Lung (tissue), 12 donors: Measurements from ENCODE around the gene C20orf96. TPM values are rescaled to one million over a fixed set of nuclear protein-coding genes. Genes with fewer than 3 reads are reported as not detected.

Experiments used
- ATAC-seq: fragments of 200-7000 bp; cut with Tn5 transposase; one replicate; pipeline ENCODE4 v1.9.1; 2020; ENCODE audit warnings: moderate number of reproducible peaks; ENCODE audit not compliant: insufficient read depth, low FRiP score
- DNase-seq, 3 donors: peaks; one replicate each; pipeline ENCODE4 v3.0.0-alpha.2; 2013 to 2017
- H3K27ac ChIP-seq, 2 donors: one replicate each; pipeline ENCODE4 v1.5.1; 2013; ENCODE audit warnings: mild to moderate bottlenecking in 2 of 2, moderate library complexity in 2 of 2, control low read depth in 1 of 2, inconsistent platforms in 1 of 2, low read depth in 1 of 2, low read length in 1 of 2
- H3K27me3 ChIP-seq, 3 donors: one replicate each; pipeline ENCODE4 v1.5.1; 2013; ENCODE audit warnings: low read length in 2 of 3; ENCODE audit not compliant: control insufficient read depth in 3 of 3, insufficient read depth in 3 of 3
- H3K36me3 ChIP-seq, 4 donors: one replicate each; pipeline ENCODE4 v1.5.1; 2013; ENCODE audit warnings: low read length in 4 of 4, mild to moderate bottlenecking in 1 of 4, moderate library complexity in 1 of 4; ENCODE audit not compliant: control insufficient read depth in 4 of 4, insufficient read depth in 4 of 4
- H3K4me1 ChIP-seq, 5 donors: one replicate each; pipeline ENCODE4 v1.5.1; 2013; ENCODE audit warnings: low read length in 5 of 5, mild to moderate bottlenecking in 2 of 5, moderate library complexity in 1 of 5; ENCODE audit not compliant: control insufficient read depth in 5 of 5, insufficient read depth in 5 of 5
- H3K4me3 ChIP-seq: one replicate; pipeline ENCODE4 v1.5.1; 2013; ENCODE audit warnings: mild to moderate bottlenecking, control low read depth, moderate library complexity
- H3K9ac ChIP-seq, 2 donors: one replicate each; pipeline ENCODE4 v1.5.1; 2013; ENCODE audit warnings: low read length in 2 of 2, control low read depth in 1 of 2; ENCODE audit not compliant: insufficient read depth in 1 of 2
- H3K9me3 ChIP-seq, 4 donors: one replicate each; pipeline ENCODE4 v1.5.1; 2013; ENCODE audit warnings: low read length in 3 of 4, mild to moderate bottlenecking in 1 of 4, moderate library complexity in 1 of 4; ENCODE audit not compliant: control insufficient read depth in 4 of 4, insufficient read depth in 3 of 4
- CTCF ChIP-seq: IDR thresholded peaks from 2 replicates; pipeline ENCODE4 v1.5.1; 2012; ENCODE audit warnings: mild to moderate bottlenecking; ENCODE audit errors: control extremely low read depth, extremely low read depth
- WGBS, 2 donors: extraction: QIAGEN DNeasy Blood & Tissue Kit; methylation state at CpG; one replicate each; pipeline ENCODE4 v1.1.7; 2013; 5-methylcytosine and 5-hydroxymethylcytosine counted together
- polyA plus RNA-seq, 2 donors: library from polyadenylated mRNA; stranded (reverse); fragments of 200-250 nt; gene quantifications; one replicate each; pipeline ENCODE4 v1.2.1, GENCODE V29; 2013
- total RNA-seq, 2 donors: library from RNA; depleted of rRNA in 1 of 2; stranded (reverse); fragments of >200 nt in 1 of 2; gene quantifications; one replicate each; pipeline ENCODE4 v1.2.1, GENCODE V29; 2014 to 2021
- donor health status: control.
- donor health status: control.
- donor health status: Bipolar disorder and iron deficiency.
- donor health status: healthy.
- donor health status: DM: yes; HTN: yes; CAD: no.

Gene C20orf96
- total and polyA plus RNA-seq, 4 donors = 5.2 to 22.4 (median 10.5) TPM

DNA sequence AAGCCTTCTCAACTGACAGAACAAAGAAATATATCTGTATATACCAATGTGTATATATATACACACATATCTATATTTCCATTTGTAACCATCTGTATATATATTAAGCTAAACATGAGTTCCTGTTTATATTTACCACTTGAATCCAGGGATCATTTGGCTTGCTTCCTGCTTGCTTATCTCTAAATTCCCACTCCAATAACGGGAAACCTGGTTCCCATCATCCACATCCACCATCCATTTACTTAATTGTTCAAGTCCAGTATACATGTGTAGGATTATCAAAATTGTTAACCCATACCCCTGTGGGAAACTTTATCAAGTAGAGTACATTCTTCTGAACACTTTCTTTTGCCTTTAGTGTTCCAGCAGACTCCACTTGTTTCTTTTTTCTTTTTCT is 22.3 kb upstream of the C20orf96 start:
- TF ChIP-seq CTCF = no peak
- Histone ChIP-seq H3K36me3 (peaks cover 0 to 2% (median 0%) of the 10 kb centered on the region in 4 donors), H3K9me3 (no peaks in the 10 kb centered on the region), H3K27ac (no peak overlapping the region), H3K9ac (no peak overlapping the region), H3K4me1 (peaks cover 0 to 34% (median 8%) of the 10 kb centered on the region in 5 donors), H3K4me3 (no peak overlapping the region), H3K27me3 (no peaks in the 10 kb centered on the region)
- ATAC-seq = no peak
- DNase-seq = peak in 2 of 3 donors; percentile 70 to 76
- 50 to 74% methylated on average over 1 of the region's 1 CpG for WGBS, 2 donors

DNA sequence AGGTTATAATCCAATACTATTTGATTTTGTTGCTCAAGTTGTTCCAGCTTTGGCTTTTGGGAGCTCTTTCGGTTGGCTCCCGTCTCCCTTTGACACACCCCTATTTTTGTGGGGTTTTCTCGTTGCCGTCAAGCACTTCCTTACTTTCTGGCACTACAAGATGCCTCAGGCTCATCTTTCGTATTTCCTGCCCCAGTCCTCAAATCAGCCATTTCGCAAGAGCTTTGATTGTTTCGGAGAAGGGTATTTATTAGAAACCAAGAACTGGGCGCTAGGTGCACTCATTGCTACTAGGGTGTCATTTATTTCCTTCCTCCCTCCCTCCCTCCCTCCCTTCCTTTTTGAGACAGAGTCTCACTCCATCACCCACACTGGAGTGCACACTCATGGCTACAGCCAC is 21.5 kb upstream of the C20orf96 start:
- peaks cover 0 to 2% (median 0%) of the 10 kb centered on the region in 4 donors for H3K36me3 ChIP-seq
- ATAC-seq = no peak
- no peaks in the 10 kb centered on the region for H3K27me3 ChIP-seq
- 58 to 74% methylated on average over 8 of the region's 8 CpGs for whole genome bisulfite sequencing, 2 donors
- no peaks in the 10 kb centered on the region for H3K9me3 ChIP-seq
- H3K27ac ChIP-seq = no peak overlapping the region
- no peak overlapping the region for H3K9ac ChIP-seq
- no peak for TF ChIP-seq CTCF
- no peak overlapping the region for H3K4me3 ChIP-seq
- peaks cover 0 to 34% (median 8%) of the 10 kb centered on the region in 5 donors for H3K4me1 ChIP-seq
- DNase-seq = no peak

GRCh38 chr20:311609-312008 is 21.1 kb upstream of the C20orf96 start:
- Histone ChIP-seq H3K9ac (peak overlapping the region in 1 of 2 donors; percentile 23), H3K27ac (no peak overlapping the region), H3K9me3 (no peaks in the 10 kb centered on the region), H3K4me3 (no peak overlapping the region), H3K36me3 (no peaks in the 10 kb centered on the region), H3K4me1 (peaks cover 0 to 34% (median 8%) of the 10 kb centered on the region in 5 donors), H3K27me3 (no peaks in the 10 kb centered on the region)
- ATAC-seq = no peak
- WGBS, 2 donors = 94% methylated on average over 7 of the region's 7 CpGs
- no peak for DNase-seq
- no peak for TF ChIP-seq CTCF

DNA sequence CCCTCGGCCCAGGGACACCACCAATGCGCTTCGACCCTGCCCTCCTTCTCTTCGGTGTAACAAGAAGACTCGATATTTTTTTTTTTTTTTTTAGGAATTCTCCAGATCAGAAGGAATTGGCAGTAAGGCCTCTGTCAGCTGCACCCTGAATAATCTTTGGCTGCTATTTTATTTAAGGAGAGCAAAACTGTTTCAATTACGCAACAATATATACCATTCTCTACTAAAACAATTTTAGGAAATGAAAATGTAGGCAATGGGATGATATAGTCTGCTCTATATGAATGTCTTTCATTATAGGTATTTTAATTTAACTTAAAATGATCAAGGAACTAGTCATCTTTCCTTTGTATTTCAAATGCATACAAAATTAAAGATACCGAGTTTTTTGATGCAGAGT is 20.1 kb upstream of the C20orf96 start:
- Histone ChIP-seq H3K9ac (peak overlapping the region in 1 of 2 donors; percentile 55), H3K4me1 (peaks cover 0 to 34% (median 8%) of the 10 kb centered on the region in 5 donors), H3K27me3 (no peaks in the 10 kb centered on the region), H3K27ac (no peak overlapping the region), H3K4me3 (no peak overlapping the region), H3K36me3 (no peaks in the 10 kb centered on the region), H3K9me3 (no peaks in the 10 kb centered on the region)
- ATAC-seq (no peak), DNase-seq (no peak)
- 6 to 7% methylated on average over 7 of the region's 7 CpGs for WGBS, 2 donors
- TF ChIP-seq CTCF = no peak
